GM18873 (cell line): ENCODE results near the gene ACTL9.

Experiments used
- ATAC-seq: cut with Tn5 transposase; IDR thresholded peaks from one replicate; pipeline ENCODE4 v1.9.1; 2021; ENCODE audit warnings: mild to moderate bottlenecking, moderate library complexity, moderate number of reproducible peaks; ENCODE audit not compliant: unreplicated experiment, low FRiP score

Gene ACTL9

DNA sequence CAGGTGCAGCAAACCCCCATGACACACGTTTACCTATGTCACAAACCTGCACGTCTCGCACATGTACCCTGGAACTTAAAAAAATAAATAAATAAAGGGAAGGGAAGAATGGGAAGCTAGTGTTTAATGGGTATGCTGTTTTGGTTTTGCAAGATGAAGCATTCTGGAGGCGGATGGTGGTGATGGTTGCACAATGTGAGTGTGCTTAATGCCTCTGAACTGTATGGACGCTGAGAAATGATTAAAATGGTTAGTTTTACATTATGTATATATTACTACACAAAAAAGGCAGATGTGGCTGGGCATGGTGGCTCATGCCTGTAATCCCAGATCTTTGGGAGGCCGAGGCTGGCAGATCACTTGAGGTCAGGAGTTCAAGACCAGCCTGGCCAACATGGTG lies 50.4 kb downstream of the ACTL9 start:
- no peak for ATAC-seq
